Measurements from ENCODE around the gene COQ10A. TPM values are rescaled to one million over a fixed set of nuclear protein-coding genes. Genes with fewer than 3 reads are reported as not detected.

Gene COQ10A
- total RNA-seq, 1 donor from 2014 or later = 12.0 TPM

- TF ChIP-seq CTCF (IDR thresholded peaks at IDR 0.05) = no peak
- H3K4me1 ChIP-seq = peaks cover 9% of the 10 kb centered on the region
- DNase-seq (no peak), ATAC-seq (no peak)
- no peak overlapping the region for H3K27ac ChIP-seq
- H3K4me3 ChIP-seq = no peak overlapping the region
- no peaks in the 10 kb centered on the region for H3K27me3 ChIP-seq
- no peaks in the 10 kb centered on the region for H3K9me3 ChIP-seq
- peaks cover 50% of the 10 kb centered on the region for H3K36me3 ChIP-seq
- intact Hi-C loops (cut with DNase I) = no loop called here
Measured at GRCh38 chr12:56304276-56304675, 37.5 kb downstream of the COQ10A start.

- no peaks in the 10 kb centered on the region for H3K9me3 ChIP-seq
- intact Hi-C loops (cut with DNase I) = no loop called here
- H3K4me1 ChIP-seq = peaks cover 8% of the 10 kb centered on the region
- H3K36me3 ChIP-seq = peaks cover 56% of the 10 kb centered on the region
- no peak overlapping the region for H3K27ac ChIP-seq
- H3K4me3 ChIP-seq = no peak overlapping the region
- no peak for TF ChIP-seq CTCF (IDR thresholded peaks at IDR 0.05)
- DNase-seq (no peak), ATAC-seq (no peak)
- H3K27me3 ChIP-seq = no peaks in the 10 kb centered on the region
Measured at GRCh38 chr12:56304872-56305590, 38.3 kb downstream of the COQ10A start.

GRCh38 chr12:56307221-56307965, 40.7 kb downstream of the COQ10A start:
- H3K4me3 ChIP-seq = no peak overlapping the region
- no peaks in the 10 kb centered on the region for H3K27me3 ChIP-seq
- intact Hi-C loops (cut with DNase I) = no loop called here
- peaks cover 77% of the 10 kb centered on the region for H3K36me3 ChIP-seq
- H3K27ac ChIP-seq = no peak overlapping the region
- H3K9me3 ChIP-seq = no peaks in the 10 kb centered on the region
- TF ChIP-seq CTCF (IDR thresholded peaks at IDR 0.05) = no peak
- ATAC-seq (no peak), DNase-seq (peak; percentile 25)
- no peaks in the 10 kb centered on the region for H3K4me1 ChIP-seq

GRCh38 chr12:56308714-56309113, 42.0 kb downstream of the COQ10A start:
- no peak for TF ChIP-seq CTCF (IDR thresholded peaks at IDR 0.05)
- H3K36me3 ChIP-seq = peaks cover 79% of the 10 kb centered on the region
- no peaks in the 10 kb centered on the region for H3K27me3 ChIP-seq
- no peak for ATAC-seq
- intact Hi-C loops (cut with DNase I) = no loop called here
- no peak overlapping the region for H3K27ac ChIP-seq
- no peaks in the 10 kb centered on the region for H3K9me3 ChIP-seq
- H3K4me1 ChIP-seq = no peaks in the 10 kb centered on the region
- no peak overlapping the region for H3K4me3 ChIP-seq
- DNase-seq = no peak

- Histone ChIP-seq H3K4me1 (peaks cover 8% of the 10 kb centered on the region), H3K4me3 (no peak overlapping the region), H3K9me3 (no peaks in the 10 kb centered on the region), H3K27ac (no peak overlapping the region), H3K36me3 (peaks cover 64% of the 10 kb centered on the region), H3K27me3 (no peaks in the 10 kb centered on the region)
- intact Hi-C loops (cut with DNase I) = no loop called here
- TF ChIP-seq CTCF (IDR thresholded peaks at IDR 0.05) = no peak
- ATAC-seq (no peak), DNase-seq (no peak)
Measured at GRCh38 chr12:56311003-56311402, 44.3 kb downstream of the COQ10A start.

Measured in upper lobe of right lung (tissue), 1 donor.